ENCODE results near the gene TMEM219.

DNA sequence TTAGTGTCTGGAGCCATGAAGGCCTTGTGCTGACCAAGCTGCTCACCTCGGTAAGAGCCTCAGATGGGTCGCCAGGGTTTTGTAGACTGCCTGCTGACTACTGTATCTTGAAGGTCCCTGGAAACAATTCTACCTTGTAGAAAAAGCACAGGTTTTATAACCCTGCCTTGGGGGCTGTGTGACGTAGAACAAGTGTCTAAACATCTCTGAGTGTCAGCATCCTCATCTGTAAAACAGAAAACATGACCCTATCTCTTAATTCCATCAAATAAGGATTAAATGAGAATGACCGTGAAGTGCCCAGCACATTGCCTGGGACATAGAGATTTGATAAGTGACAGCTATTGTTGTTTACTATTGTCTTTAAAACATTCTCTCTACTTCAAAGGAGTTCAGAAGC lies 6.3 kb downstream of the TMEM219 start:
- TF ChIP-seq, protein P1, sequence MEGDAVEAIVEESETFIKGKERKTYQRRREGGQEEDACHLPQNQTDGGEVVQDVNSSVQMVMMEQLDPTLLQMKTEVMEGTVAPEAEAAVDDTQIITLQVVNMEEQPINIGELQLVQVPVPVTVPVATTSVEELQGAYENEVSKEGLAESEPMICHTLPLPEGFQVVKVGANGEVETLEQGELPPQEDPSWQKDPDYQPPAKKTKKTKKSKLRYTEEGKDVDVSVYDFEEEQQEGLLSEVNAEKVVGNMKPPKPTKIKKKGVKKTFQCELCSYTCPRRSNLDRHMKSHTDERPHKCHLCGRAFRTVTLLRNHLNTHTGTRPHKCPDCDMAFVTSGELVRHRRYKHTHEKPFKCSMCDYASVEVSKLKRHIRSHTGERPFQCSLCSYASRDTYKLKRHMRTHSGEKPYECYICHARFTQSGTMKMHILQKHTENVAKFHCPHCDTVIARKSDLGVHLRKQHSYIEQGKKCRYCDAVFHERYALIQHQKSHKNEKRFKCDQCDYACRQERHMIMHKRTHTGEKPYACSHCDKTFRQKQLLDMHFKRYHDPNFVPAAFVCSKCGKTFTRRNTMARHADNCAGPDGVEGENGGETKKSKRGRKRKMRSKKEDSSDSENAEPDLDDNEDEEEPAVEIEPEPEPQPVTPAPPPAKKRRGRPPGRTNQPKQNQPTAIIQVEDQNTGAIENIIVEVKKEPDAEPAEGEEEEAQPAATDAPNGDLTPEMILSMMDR (IDR thresholded peaks at IDR 0.05) = no peak
- TF ChIP-seq POLR2AphosphoS5 (IDR thresholded peaks at IDR 0.05) = no peak
